ENCODE data around the gene TAAR5.
"Not testable (repeated sequence)": the region's sequence is repeated elsewhere in the genome, so short reads cannot be mapped to it uniquely, and the experiment has no call there.

The TAAR5 gene

GRCh38 chr6:132570221-132570777 is 19.2 kb downstream of the TAAR5 start, which contains the start of gene TAAR6:
Gene TAAR6, plus strand, starts transcription at chr6:132570322. Its CDS starts 0 bp downstream, at chr6:132570322.
- no peak for DNase-seq (ENCODE audit: low read depth)

DNA sequence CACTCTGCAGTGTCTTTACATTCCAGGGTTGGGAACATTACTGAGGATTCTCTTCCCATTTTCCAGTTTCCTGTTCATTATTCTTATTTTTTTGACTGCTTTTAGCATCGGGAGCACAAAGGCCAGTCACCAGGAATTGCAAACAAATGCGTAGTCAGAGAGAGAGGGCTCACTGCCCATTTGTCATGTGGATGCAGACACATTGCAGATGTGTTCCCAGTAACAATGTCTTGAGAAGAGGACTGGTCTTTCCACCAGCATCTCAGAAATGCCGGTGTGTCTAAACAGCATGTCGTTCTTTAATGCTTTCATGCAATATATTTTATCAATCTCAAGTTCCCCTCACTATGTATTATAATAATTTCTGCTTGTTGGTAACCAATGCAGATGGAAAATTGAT is 20.4 kb downstream of the TAAR5 start:
- no peak for DNase-seq (ENCODE audit: low read depth)

GRCh38 chr6:132568611-132569010 is 20.9 kb downstream of the TAAR5 start:
- DNase-seq (ENCODE audit: low read depth) = no peak

- DNase-seq (ENCODE audit: low read depth) = no peak
These were observed 22.0 kb downstream of the TAAR5 start for GRCh38 chr6:132567566-132567965.

- no peak for DNase-seq (ENCODE audit: low read depth)
These were observed 23.1 kb downstream of the TAAR5 start for GRCh38 chr6:132566404-132566803.

DNA sequence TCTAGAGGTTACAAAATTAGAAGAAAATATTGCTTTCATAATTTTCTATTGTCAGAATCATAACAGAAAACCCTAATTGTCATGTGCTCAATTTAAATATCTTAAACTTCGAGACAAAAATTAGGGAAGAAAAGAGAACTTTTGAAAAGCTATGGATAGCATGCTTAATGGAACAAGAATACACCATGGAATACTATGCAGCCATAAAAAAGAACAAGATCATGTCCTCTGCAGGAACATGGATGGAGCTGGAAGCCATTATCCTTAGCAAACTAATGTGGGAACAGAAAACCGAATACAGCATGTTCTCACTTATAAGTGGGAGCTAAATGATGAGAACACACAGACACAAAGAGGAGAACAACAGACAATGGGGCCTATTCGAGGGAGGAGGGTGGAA is 29.5 kb downstream of the TAAR5 start:
- not testable (repeated sequence) for DNase-seq (ENCODE audit: low read depth)

GRCh38 chr6:132552372-132552771 is 37.2 kb downstream of the TAAR5 start, which contains the start of gene TAAR8:
Gene TAAR8, plus strand, starts transcription at chr6:132552672. Its CDS starts 21 bp downstream, at chr6:132552693.
- no peak for DNase-seq (ENCODE audit: low read depth)

DNA sequence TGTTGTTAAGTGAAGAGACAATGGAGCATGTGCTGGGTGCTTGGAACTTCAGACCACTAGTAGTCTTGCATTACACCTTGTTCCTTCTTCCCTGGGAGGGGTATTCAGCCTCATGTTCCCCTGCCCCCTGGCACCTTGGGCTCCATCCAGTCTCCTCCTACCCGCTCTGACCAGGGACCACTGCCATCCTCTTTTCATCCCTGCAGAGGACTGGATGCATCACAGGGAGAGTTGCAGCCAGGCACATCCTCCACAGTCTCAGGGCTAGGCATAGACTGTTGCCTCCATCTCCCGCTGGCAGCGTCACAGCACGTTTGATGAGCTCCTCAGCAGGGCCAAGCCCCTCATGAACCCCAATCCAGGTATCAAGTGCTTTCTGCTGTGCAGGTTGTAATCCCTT is 38.3 kb downstream of the TAAR5 start:
- DNase-seq (ENCODE audit: low read depth) = no peak

DNA sequence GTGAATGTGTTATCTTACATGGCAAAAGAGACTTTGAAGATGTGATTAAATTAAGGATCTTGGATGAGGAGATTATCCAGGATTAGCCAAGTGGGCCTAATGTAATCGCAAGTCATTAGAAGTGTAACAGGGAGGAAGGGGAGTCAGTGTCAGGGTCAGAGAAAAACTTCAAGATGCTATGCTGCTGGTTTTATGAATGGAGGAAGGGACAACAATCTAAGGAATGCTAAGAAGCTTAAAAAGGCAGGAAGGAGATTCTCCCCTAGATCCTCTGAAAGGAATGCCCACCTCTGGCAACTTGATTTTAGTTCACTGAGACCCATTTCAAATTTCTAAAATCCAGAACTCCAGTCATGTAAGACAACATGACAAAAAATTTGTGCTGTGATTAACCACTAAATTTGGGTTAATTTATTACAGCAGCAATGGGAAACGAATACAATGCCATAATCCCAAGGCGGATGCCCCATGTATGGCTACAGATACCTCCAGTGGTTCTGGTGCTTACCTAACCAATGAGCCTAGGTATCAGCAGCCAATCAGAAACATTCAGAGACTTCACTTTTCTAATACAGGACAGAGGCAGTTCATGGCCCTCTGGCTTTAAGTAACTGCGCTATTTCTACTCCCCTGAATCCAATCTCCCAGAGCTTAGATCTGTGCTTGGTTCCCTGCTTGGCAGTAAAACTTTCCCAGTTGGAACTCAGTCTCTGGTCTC is 40.6 kb downstream of the TAAR5 start:
- no peak for DNase-seq (ENCODE audit: low read depth)

DNA sequence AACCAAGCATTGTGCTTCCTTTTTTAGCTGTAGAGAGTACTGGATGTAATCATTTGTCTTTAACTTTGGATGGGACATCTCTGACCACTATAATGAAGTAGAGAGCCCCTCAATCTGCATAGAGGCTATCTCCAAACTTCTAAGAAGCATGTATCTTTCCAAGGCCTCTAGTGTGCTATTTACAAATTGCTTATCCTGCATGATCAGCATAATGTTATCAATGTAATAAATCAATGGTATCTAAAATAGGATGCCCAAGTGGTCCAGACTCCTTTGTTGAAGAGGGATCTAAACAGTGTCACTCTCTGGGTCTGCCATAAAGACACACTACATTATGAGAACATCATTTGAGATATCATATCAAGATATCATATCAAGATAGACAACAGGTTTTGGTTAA is 44.7 kb downstream of the TAAR5 start:
- DNase-seq (ENCODE audit: low read depth) = no peak
